GM12872 (cell line): ENCODE measurements around the gene CD59.

Experiments
- TF ChIP-seq, protein P1 (sequence below): IDR thresholded peaks from 3 replicates; pipeline ENCODE4 v1.5.1; 2011; ENCODE audit warnings: low read depth, mild to moderate bottlenecking, low read length, moderate library complexity; ENCODE audit not compliant: insufficient read depth

Gene CD59

DNA sequence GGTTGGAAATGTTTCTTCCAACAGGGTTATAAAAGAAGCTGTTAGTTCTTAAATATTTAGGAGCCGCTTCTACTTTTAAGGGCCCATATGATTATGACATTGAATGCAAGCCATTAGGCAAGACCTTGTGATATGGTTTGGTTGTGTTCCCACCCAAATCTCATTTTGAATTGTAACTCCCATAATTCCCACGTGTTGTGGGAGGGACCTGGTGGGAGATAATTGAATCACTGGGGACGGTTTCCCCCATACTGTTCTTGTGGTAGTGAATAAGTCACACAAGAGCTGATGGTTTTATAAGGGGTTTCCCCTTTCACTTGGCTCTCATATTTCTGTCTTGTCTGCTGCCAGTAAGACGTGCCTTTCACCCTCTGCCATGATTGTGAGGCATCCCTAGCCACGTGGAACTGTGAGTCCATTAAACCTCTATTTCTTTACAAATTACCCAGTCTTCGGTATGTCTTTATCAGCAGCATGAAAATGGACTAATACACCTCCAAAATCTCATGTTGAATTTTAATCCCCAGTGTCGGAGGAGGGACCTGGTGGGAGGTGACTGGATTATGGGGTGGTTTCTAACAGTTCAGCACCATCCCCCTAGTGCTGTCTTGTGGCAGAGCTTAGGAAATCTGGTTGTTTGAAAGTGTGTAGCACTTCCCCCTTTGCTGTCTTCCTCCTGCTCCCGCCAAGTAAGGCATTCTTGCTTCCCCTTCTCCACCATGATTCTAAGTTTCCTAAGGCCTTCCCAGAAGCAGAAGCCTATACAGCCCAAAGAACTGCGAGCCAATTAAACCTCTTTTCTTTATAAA is 4.3 kb downstream of the CD59 start:
- TF ChIP-seq, protein P1, sequence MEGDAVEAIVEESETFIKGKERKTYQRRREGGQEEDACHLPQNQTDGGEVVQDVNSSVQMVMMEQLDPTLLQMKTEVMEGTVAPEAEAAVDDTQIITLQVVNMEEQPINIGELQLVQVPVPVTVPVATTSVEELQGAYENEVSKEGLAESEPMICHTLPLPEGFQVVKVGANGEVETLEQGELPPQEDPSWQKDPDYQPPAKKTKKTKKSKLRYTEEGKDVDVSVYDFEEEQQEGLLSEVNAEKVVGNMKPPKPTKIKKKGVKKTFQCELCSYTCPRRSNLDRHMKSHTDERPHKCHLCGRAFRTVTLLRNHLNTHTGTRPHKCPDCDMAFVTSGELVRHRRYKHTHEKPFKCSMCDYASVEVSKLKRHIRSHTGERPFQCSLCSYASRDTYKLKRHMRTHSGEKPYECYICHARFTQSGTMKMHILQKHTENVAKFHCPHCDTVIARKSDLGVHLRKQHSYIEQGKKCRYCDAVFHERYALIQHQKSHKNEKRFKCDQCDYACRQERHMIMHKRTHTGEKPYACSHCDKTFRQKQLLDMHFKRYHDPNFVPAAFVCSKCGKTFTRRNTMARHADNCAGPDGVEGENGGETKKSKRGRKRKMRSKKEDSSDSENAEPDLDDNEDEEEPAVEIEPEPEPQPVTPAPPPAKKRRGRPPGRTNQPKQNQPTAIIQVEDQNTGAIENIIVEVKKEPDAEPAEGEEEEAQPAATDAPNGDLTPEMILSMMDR, result no peak

GRCh38 chr11:33730716-33731115 is 5.5 kb downstream of the CD59 start:
- TF ChIP-seq, protein P1, result no peak

DNA sequence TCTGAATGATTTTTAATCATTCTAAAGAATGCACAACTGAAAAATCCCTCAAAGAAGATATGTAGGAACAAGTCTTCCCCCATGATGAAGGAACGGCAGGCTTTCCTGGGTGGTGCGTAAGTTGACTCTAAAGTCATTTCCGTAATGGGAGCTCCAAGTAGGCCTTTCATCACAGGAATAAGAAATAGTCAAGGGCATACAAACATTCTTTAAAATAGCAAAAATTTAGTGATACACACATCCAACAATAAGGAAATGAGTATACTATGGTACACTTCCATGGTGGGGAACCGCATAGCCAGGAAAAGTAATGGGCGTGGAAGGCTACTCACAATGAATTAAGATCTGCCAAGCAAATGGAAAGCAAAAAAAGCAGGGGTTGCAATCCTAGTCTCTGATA is 10.7 kb downstream of the CD59 start:
- TF ChIP-seq, protein P1, result no peak

DNA sequence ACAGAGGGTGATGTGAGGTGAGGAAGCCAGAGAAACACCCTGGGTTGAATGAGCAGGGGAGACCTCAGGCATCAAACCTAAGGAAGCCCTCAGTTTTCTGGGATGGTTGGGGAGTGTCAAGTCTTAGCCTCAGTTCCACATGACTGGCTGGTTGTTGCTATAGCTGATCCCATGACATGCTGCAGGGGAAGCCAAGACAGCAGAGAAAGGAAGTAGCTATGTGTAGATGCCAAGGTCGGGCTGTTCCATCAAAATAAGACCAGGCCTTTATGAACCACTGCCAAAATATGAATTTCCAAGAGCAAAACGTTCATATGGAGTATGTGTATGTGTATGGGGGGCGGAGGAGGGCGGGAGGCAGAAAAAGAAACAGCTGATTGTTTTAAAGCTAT is 11.6 kb downstream of the CD59 start:
- TF ChIP-seq, protein P1, result no peak

DNA sequence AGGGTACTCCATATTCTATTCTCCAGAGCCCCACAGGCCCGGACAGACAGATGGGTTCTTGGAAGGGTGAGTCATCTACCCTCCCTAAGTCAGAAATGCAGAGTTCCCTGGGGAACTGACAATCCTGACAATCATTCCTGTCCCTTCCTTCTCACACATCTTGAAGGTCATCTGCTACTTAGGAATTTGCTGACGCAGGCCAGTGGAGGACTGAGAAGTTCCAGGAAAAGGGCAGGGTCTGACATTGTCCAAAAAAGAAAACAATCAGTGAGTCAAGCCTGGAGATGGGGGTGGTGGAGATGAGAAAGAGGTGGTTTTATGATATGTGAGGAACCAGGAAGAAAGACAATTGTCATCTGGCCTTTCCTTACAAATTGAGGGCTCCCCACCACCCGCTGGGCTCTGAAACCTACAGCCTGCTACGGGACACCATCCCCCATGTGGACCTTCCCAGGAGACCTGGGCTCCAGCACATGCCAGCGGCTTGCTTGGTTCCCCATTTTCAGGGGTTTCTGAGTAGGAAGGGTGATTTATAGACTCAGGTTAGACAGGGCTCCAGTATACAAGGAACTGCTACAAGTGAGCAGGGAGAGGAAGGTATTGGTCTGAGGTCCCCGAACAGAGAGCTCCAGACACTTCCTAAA is 12.9 kb downstream of the CD59 start:
- TF ChIP-seq, protein P1, result no peak

DNA sequence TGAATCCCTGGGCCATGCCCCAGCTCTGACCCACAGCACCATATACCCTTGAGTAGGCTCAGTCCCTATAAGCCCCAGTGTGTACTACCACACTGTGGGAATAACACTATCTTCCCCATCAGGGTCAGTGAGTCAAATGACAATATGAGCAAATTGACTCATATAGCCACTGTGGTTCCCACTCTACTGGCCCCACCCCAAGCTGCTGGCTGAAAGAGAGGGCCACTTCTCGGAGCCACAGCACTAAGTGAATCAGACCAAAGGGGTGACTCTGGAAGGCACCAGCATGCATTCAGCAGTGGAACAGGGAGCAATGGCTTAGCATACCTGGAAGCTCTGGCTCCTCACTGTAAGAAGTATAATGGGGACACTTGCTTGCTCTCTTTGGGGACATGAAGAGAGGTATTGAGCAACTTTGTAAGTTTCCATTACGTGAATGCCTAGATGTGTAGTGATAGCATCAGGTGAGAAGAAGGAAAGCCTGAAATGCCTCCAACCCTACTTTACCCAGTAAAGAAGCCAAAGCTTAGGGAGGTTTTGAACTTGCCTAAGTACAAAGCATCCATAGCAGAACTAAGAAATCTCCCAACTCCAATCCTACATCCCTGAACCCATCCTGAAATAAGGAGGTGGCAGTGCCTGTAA is 13.5 kb downstream of the CD59 start:
- TF ChIP-seq, protein P1, result no peak

- TF ChIP-seq, protein P1, result no peak
Measured at GRCh38 chr11:33721984-33722383, 14.2 kb downstream of the CD59 start.
